Stimulated activated CD8-positive, alpha-beta memory T cell treated with anti-CD3 and anti-CD28 coated beads, Interleukin-7, amount 100 ng/mL, for 24 hours (primary cell): ENCODE data around the gene EML3.
"Not testable (repeated sequence)": the region's sequence is repeated elsewhere in the genome, so short reads cannot be mapped to it uniquely, and the experiment has no call there.

Experiments
- DNase-seq: peaks from one replicate; pipeline ENCODE4 v3.0.0-alpha.2; 2020; ENCODE audit warnings: low read depth

EML3 gene

GRCh38 chr11:62573006-62573591 lies 39.5 kb downstream of the EML3 start:
- no peak for DNase-seq

GRCh38 chr11:62572431-62572830 lies 40.1 kb downstream of the EML3 start:
- no peak for DNase-seq

GRCh38 chr11:62571493-62571892 lies 41.1 kb downstream of the EML3 start:
- not testable (repeated sequence) for DNase-seq

- not testable (repeated sequence) for DNase-seq
These were observed 41.7 kb downstream of the EML3 start for GRCh38 chr11:62570903-62571302.

- no peak for DNase-seq
These were observed 43.0 kb downstream of the EML3 start for GRCh38 chr11:62569611-62570010.

- DNase-seq = no peak
These were observed 45.4 kb downstream of the EML3 start for GRCh38 chr11:62567018-62567633.

GRCh38 chr11:62566247-62566646 lies 46.3 kb downstream of the EML3 start:
- DNase-seq = no peak

GRCh38 chr11:62565100-62565802 lies 47.3 kb downstream of the EML3 start:
- DNase-seq = no peak

- not testable (repeated sequence) for DNase-seq
These were observed 50.8 kb downstream of the EML3 start for GRCh38 chr11:62561677-62562230.

- DNase-seq = no peak
These were observed 51.9 kb downstream of the EML3 start for GRCh38 chr11:62560566-62561103.

GRCh38 chr11:62559626-62560025 lies 52.9 kb downstream of the EML3 start:
- DNase-seq = not testable (repeated sequence)

GRCh38 chr11:62559204-62559603 lies 53.4 kb downstream of the EML3 start:
- DNase-seq = no peak

GRCh38 chr11:62558669-62559068 lies 53.9 kb downstream of the EML3 start:
- no peak for DNase-seq

GRCh38 chr11:62556875-62557631 lies 55.5 kb downstream of the EML3 start:
- DNase-seq = no peak

- DNase-seq = no peak
These were observed 56.3 kb downstream of the EML3 start for GRCh38 chr11:62556108-62556874.

- DNase-seq = no peak
These were observed 57.0 kb downstream of the EML3 start for GRCh38 chr11:62555464-62556107.

GRCh38 chr11:62554387-62555167 lies 58.0 kb downstream of the EML3 start:
- DNase-seq = no peak

GRCh38 chr11:62553839-62554361 lies 58.7 kb downstream of the EML3 start:
- no peak for DNase-seq

- DNase-seq = no peak
These were observed 59.3 kb downstream of the EML3 start for GRCh38 chr11:62553080-62553838.
